Measurements from ENCODE around the gene RILPL1. TPM values are rescaled to one million over a fixed set of nuclear protein-coding genes. Genes with fewer than 3 reads are reported as not detected.

RILPL1 gene, protein sequence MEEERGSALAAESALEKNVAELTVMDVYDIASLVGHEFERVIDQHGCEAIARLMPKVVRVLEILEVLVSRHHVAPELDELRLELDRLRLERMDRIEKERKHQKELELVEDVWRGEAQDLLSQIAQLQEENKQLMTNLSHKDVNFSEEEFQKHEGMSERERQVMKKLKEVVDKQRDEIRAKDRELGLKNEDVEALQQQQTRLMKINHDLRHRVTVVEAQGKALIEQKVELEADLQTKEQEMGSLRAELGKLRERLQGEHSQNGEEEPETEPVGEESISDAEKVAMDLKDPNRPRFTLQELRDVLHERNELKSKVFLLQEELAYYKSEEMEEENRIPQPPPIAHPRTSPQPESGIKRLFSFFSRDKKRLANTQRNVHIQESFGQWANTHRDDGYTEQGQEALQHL
- total RNA-seq = 12.3 and 13.7 TPM in 2 replicates

DNA sequence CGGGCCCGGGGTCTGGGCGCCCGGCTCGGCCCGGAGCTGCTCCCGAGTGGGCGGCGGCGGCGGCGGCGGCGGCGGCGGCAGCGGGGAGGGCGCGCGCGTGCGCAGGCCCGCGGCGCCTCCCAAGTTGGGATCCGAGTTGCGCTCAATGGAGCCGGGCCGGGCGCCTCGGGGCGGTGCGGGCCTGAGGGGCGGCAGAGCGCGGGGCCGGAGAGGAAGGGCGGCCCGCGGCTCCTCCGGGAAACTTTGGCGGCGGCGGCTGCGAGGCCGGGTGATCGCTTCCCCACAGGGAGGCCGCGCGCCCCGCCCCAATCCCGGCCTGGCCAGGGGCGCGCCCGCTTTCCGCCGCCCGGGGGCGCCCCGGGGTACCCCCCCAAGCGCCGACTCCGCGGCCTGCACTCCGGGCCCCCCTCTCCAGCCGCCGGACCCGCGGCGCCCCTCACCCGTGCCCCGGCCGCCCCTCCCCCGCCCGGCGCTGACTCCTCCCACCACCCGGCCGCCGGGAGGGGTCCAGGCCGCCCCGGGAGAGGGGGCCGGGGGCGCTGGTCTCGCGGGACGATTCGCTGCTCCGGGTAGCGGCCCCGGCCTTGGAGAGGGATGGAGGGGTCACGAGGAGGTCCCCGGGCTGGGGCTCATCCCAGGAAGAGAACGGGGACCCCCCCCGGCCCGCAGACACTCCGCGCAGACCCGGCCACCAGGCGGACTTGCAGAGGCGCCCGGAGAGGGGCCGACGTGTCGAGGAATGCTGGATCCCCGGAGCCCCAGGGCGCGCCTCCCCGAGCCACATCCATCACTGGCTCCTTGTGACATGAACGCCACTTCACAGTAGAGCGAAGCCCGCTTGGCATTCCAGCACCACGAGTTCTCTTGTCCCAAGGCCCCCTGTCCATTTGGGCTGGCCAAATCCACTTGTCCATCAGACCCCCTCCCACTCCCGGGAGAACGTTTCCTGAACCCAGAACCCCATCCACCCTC is at the start of gene RILPL1:
TSS of gene RILPL1 (minus strand) at position 48 of the 972 bp plus-strand sequence. CDS start 237 bp downstream, outside the sequence.

DNA sequence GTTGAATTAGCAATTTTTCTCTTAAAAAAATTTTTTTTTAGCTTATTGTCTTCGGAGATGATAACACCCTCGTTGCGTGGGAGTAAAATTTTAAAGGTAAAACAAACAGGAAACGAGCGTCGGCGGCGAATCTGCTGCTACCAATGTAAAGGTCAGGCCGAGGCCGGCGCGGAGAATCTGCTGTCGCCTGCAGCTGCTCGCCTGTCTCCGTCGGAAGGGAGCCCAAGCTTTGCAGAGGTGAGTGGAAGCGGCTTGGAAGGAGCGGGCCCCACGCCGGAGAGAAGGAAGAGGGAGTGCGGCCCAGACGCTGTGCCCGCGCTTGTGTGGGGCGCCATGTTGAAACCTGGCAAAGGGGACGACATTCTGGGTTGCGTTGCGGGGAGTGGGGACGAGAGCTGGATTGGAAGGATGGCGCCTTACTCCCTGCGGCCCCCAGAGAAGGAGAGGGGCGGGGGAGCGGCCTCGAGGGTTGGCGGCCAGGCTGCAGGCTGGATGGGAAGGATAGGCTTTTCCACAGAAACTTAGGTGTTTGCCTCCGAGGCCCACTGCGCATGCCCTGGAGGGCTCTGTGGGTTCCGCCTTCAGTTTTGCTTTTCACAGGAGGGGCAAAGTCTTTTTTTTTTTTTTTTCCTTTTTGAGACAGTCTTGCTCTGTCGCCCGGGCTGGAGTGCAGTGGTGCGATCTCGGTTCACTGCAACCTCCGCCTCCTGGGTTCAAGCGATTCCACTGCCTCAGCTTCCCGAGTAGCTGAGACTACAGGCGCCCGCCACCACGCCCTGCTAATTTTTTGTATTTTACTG is 75.3 kb downstream of the RILPL1 start, which contains the start of gene SNRNP35:
TSS of gene SNRNP35 (plus strand) at position 160 of the 800 bp plus-strand sequence. CDS start 7,402 bp downstream, outside the sequence.

DNA sequence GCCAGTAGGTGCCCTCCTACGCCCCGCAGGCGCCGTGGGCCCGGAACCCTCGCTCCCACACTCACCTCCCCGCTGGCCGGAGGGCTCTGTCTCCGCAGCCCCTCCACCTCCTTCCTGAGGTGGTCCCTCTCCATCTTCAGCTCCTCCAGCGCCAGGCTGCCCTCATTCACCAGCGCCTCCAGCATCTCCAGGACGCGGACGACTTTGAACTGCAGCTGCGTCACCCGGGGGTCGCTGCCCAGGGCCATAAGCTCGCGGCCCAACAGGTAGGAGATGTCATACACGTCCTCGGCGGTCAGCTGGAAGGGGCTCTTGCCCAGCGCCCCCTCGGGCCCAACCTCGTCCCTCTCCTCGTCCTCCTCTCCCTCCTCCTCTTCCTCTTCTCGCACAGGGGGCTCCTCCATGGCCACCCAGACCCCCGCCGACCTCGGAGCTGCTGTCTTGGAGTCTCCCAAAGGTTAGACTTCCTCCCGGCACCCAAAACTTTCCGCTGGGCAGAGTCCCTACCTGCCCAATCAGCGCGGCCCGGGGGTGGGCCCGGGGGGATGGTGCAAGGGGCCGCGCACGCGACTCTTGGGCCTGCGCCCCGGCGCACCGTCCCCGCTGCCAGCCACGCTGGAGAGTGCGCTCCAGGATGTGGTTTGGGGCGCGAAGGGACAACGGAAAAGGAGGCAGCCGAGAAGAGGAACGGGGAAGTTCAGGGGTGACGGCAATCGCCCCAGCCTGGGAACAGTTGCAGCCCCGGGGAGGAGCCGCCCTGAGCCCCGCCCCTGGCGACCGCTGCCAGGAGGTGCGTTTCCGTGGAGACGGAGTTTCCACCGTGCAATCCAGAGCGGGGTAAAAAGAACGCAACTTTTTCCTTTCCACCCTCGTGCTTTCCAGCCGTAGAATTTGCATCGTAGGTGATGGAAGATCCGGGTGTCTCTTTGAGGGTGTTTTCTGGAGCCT is 97.2 kb downstream of the RILPL1 start, which contains the start of gene RILPL2:
TSS of gene RILPL2 (minus strand) at position 668 of the 948 bp plus-strand sequence. CDS start at position 404, 264 bp downstream.

Small RNA genes within 50 kb of the gene (small RNA-seq; reads per million reads assigned to genes)
- gene AC145423.2 = not detected
- gene MIR3908 = not detected

Other genes starting within 250 kb of the RILPL1 start
- 19.2 and 20.7 TPM in 2 replicates for gene SBNO1, start 168.9 kb downstream of the RILPL1 start, total RNA-seq
- 25.5 and 36.2 TPM in 2 replicates for gene KMT5A, start 149.6 kb downstream of the RILPL1 start, total RNA-seq
- gene RILPL2, start 97.0 kb downstream of the RILPL1 start, total RNA-seq = 0.87 and 2.0 TPM in 2 replicates
- gene SNRNP35, start 75.6 kb downstream of the RILPL1 start, total RNA-seq = 6.9 and 18.5 TPM in 2 replicates
- 239 and 475 TPM in 2 replicates for gene TMED2, start 50.8 kb upstream of the RILPL1 start, total RNA-seq
- 10.2 and 15.3 TPM in 2 replicates for gene DDX55, start 68.4 kb upstream of the RILPL1 start, total RNA-seq
- 25.5 and 59.6 TPM in 2 replicates for gene EIF2B1, start 100.0 kb upstream of the RILPL1 start, total RNA-seq
- 16.5 and 57.6 TPM in 2 replicates for gene GTF2H3, start 100.1 kb upstream of the RILPL1 start, total RNA-seq
- 25.6 and 27.1 TPM in 2 replicates for gene TCTN2, start 137.4 kb upstream of the RILPL1 start, total RNA-seq
- gene ATP6V0A2, start 178.6 kb upstream of the RILPL1 start, total RNA-seq = 9.8 and 17.1 TPM in 2 replicates
- under 0.01 and 1.2 TPM in 2 replicates for gene DNAH10, start 228.6 kb upstream of the RILPL1 start, total RNA-seq

Measured in placental epithelial cell (primary cell).